Gastroesophageal sphincter (tissue), 4 donors: Measurements from ENCODE around the gene NET1. TPM values are rescaled to one million over a fixed set of nuclear protein-coding genes. Genes with fewer than 3 reads are reported as not detected.

ENCODE experiments used
- ATAC-seq: fragments of 150-250 bp; one replicate; pipeline ENCODE4 v1.9.1; 2016; ENCODE audit warnings: mild to moderate bottlenecking, moderate library complexity
- H3K27ac ChIP-seq, 4 donors: fragments of 200-600 bp; sonication (generic) in 3 of 4; 1 replicate in 3 of 4; 2 replicates in 1 of 4; pipeline ENCODE4 v1.5.1; 2016 to 2019
- H3K27me3 ChIP-seq: fragments of 200-600 bp; sonication (generic); one replicate; pipeline ENCODE4 v1.5.1; 2019
- H3K36me3 ChIP-seq, 2 donors: fragments of 200-600 bp; sonication (generic); one replicate each; pipeline ENCODE4 v1.5.1; 2019; ENCODE audit warnings: control low read depth in 1 of 2
- H3K4me1 ChIP-seq, 3 donors: fragments of 200-600 bp; sonication (generic); 1 replicate in 2 of 3; 2 replicates in 1 of 3; pipeline ENCODE4 v1.5.1; 2016 to 2019; ENCODE audit warnings: control low read depth in 2 of 3
- H3K4me3 ChIP-seq, 2 donors: fragments of 200-600 bp; sonication (generic); one replicate each; pipeline ENCODE4 v1.5.1; 2019; ENCODE audit warnings: mild to moderate bottlenecking in 1 of 2, moderate library complexity in 1 of 2
- H3K9me3 ChIP-seq, 3 donors: fragments of 200-600 bp; sonication (generic); one replicate each; pipeline ENCODE4 v1.5.1; 2017 to 2019; ENCODE audit warnings: control low read depth in 2 of 3
- EP300 ChIP-seq: sonication (generic); formaldehyde crosslinking; IDR thresholded peaks from one replicate; pipeline ENCODE4 v1.6.1; 2017; ENCODE audit warnings: antibody characterized with exemption, mild to moderate bottlenecking
- POLR2A ChIP-seq, 2 donors: fragments of 450-650 bp; IDR thresholded peaks; one replicate each; pipeline ENCODE4 v1.6.1; 2017; ENCODE audit warnings: antibody characterized with exemption in 2 of 2, mild to moderate bottlenecking in 2 of 2, moderate library complexity in 1 of 2
- POLR2AphosphoS5 ChIP-seq: sonication (generic); formaldehyde crosslinking; IDR thresholded peaks from one replicate; pipeline ENCODE4 v1.6.1; 2017; ENCODE audit warnings: antibody characterized with exemption
- WGBS, 2 donors: methylation state at CpG; one replicate each; pipeline ENCODE4 v1.1.5; 2018; ENCODE audit warnings: low coverage in 1 of 2; 5-methylcytosine and 5-hydroxymethylcytosine counted together
- total RNA-seq, 4 donors: library from RNA; depleted of rRNA; stranded (reverse); fragments of >200 nt; gene quantifications; one replicate each; pipeline ENCODE4 v1.1.0, GENCODE V29; 2016
- TF ChIP-seq, protein P1 (sequence below), 4 experiments: fragments of 200-600 bp in 2 of 4; fragments of 450-650 bp in 2 of 4; sonication (generic) in 1 of 4; IDR thresholded peaks; one replicate each; pipeline ENCODE4 v1.5.1; 2017 to 2019; ENCODE audit warnings: antibody characterized with exemption in 4 of 4, mild to moderate bottlenecking in 2 of 4, moderate library complexity in 2 of 4

Gene NET1
- 100 to 1,000 TPM; 288 to 401 (median 343) TPM for total RNA-seq

DNA sequence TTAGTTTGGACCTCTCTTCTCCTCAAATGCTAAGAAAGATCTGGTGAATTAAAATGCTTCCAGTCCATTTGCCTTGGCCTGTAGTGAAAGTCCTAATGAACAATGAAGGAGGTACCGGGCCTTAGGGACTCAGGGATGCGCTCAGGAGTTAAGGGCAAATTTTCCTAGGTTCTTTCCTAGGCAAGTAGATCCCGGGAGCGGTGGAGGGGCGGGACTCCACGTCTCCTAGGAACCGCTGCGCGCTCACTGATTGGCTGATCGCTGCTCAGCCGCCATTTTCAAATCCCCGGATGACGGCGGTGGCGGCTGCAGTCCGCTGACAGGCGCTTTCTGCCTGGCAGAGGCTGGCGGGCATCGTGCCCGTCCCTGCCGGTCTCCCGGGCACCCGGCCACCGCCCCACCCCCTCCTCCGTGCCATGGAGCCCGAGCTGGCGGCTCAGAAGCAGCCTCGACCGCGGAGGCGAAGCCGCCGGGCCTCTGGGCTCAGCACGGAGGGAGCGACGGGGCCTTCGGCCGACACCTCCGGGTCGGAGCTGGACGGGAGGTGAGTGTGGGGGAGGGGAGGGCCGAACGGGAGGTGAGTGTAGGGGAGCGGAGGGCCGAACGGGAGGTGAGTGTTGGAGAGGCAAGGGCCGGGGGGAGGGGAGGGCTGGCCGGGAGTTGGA is at the start of gene NET1:
TSS of gene NET1 (plus strand) at position 281 of the 665 bp plus-strand sequence. CDS start at position 417, 136 bp downstream.
- Histone ChIP-seq H3K4me3 (peak within 1 kb of the TSS; percentile 62 to 88), H3K4me1 (peaks cover 0 to 18% (median 0%) of the 10 kb centered on the region in 3 donors), H3K9me3 (no peaks in the 10 kb centered on the region), H3K27me3 (no peaks in the 10 kb centered on the region), H3K36me3 (no peaks in the 10 kb centered on the region), H3K27ac (peak within 1 kb of the TSS; percentile 71 to 90 (median 85))
- TF ChIP-seq EP300 (no peak), POLR2A (IDR thresholded peaks at IDR 0.05) (peak; percentile 17 to 30), POLR2AphosphoS5 (peak; percentile 73)
- TF ChIP-seq, protein P1, sequence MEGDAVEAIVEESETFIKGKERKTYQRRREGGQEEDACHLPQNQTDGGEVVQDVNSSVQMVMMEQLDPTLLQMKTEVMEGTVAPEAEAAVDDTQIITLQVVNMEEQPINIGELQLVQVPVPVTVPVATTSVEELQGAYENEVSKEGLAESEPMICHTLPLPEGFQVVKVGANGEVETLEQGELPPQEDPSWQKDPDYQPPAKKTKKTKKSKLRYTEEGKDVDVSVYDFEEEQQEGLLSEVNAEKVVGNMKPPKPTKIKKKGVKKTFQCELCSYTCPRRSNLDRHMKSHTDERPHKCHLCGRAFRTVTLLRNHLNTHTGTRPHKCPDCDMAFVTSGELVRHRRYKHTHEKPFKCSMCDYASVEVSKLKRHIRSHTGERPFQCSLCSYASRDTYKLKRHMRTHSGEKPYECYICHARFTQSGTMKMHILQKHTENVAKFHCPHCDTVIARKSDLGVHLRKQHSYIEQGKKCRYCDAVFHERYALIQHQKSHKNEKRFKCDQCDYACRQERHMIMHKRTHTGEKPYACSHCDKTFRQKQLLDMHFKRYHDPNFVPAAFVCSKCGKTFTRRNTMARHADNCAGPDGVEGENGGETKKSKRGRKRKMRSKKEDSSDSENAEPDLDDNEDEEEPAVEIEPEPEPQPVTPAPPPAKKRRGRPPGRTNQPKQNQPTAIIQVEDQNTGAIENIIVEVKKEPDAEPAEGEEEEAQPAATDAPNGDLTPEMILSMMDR (IDR thresholded peaks at IDR 0.05) = peak in 1 of 4 experiments; percentile 4
- 0% methylated on average over 1 of the region's 48 CpGs for WGBS, 2 donors
- ATAC-seq = peak; percentile 98

- no peaks in the 10 kb centered on the region for H3K4me1 ChIP-seq
- ATAC-seq = no peak
- TF ChIP-seq, protein P1 (IDR thresholded peaks at IDR 0.05) = no peak
- TF ChIP-seq POLR2AphosphoS5 (no peak), EP300 (no peak), POLR2A (IDR thresholded peaks at IDR 0.05) (no peak)
Observed at GRCh38 chr10:5362873-5363272, 49.5 kb upstream of the NET1 start.

GRCh38 chr10:5364374-5364773 is 48.0 kb upstream of the NET1 start:
- WGBS, 2 donors = 77% methylated on average over 8 to 11 of the region's 11 CpGs
- peaks cover 39% of the 10 kb centered on the region for H3K27me3 ChIP-seq
- H3K9me3 ChIP-seq = no peaks in the 10 kb centered on the region
- H3K4me3 ChIP-seq = no peak overlapping the region
- no peaks in the 10 kb centered on the region for H3K4me1 ChIP-seq
- TF ChIP-seq POLR2AphosphoS5 (no peak), POLR2A (IDR thresholded peaks at IDR 0.05) (no peak), EP300 (no peak)
- TF ChIP-seq, protein P1 (IDR thresholded peaks at IDR 0.05) = no peak
- no peak for ATAC-seq
- H3K27ac ChIP-seq = no peak overlapping the region
- H3K36me3 ChIP-seq = no peaks in the 10 kb centered on the region

More at GRCh38 chr10:5362873-5363272, 49.5 kb upstream of the NET1 start:
- Histone ChIP-seq H3K27me3 (peaks cover 49% of the 10 kb centered on the region), H3K27ac (no peak overlapping the region), H3K9me3 (no peaks in the 10 kb centered on the region), H3K4me3 (no peak overlapping the region), H3K36me3 (no peaks in the 10 kb centered on the region)

DNA sequence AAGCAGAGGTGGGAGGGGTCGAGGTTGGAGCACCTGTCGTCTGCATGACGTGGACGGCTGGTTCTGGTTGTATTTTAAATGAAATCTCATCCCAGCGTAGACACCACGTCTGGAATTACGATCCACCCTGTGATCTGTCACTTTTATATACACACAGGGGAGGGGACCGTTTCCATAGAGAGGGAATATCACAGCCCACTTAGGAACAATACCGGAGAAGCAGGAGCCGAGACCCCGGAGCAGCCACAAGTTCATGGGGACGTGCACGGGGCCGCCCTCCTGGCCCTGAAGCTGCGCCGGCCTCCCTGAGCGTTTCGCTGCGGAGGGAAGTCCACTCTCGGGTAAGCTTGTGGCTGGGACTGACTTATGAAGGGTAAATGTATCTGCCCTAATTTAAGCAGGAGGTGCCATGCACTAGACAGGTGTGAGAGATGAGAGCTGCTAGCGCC is 47.4 kb upstream of the NET1 start, which contains the start of gene UCN3:
TSS of gene UCN3 (plus strand) at position 77 of the 449 bp plus-strand sequence. CDS start 8,755 bp downstream, outside the sequence.
- no peak for ATAC-seq
- no peak within 1 kb of the TSS for H3K27ac ChIP-seq
- WGBS, 2 donors = 45 to 60% methylated on average over 1 to 7 of the region's 21 CpGs
- no peaks in the 10 kb centered on the region for H3K36me3 ChIP-seq
- TF ChIP-seq, protein P1 (IDR thresholded peaks at IDR 0.05) = no peak
- TF ChIP-seq POLR2AphosphoS5 = no peak
- no peak for TF ChIP-seq EP300
- no peak for TF ChIP-seq POLR2A (IDR thresholded peaks at IDR 0.05)
- no peak within 1 kb of the TSS for H3K4me3 ChIP-seq
- H3K27me3 ChIP-seq = peaks cover 39% of the 10 kb centered on the region
- no peaks in the 10 kb centered on the region for H3K9me3 ChIP-seq
- H3K4me1 ChIP-seq = no peaks in the 10 kb centered on the region

DNA sequence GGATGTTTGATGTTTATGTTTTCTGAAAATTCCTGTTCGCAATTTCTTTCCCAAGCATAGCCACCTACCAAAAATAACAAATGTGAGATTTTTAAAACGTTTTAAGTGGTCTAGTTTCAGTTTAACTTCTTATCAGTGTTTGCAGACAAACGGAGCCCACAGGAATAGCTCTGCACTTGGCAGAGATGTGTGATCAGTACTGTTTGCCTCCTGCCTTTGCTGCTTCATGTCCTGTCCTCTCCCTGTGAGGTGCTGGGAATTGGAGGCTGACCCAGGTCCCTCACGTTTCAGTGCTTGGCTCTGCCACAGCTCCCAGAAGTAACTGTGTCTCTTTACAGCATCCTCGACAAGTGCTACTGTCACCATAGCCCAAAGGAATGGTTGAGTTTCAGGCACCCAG is 46.4 kb upstream of the NET1 start:
- 31% methylated on average over 3 to 5 of the region's 5 CpGs for WGBS, 2 donors
- no peak for TF ChIP-seq EP300
- TF ChIP-seq, protein P1 (IDR thresholded peaks at IDR 0.05) = no peak
- no peak for TF ChIP-seq POLR2AphosphoS5
- TF ChIP-seq POLR2A (IDR thresholded peaks at IDR 0.05) = no peak

More for the DNA sequence above, 46.4 kb upstream of the NET1 start:
- Histone ChIP-seq H3K4me3 (no peak overlapping the region), H3K9me3 (no peaks in the 10 kb centered on the region), H3K27me3 (peaks cover 39% of the 10 kb centered on the region), H3K4me1 (no peaks in the 10 kb centered on the region), H3K36me3 (no peaks in the 10 kb centered on the region), H3K27ac (no peak overlapping the region)
- no peak for ATAC-seq
